ENCODE measurements around the gene BACH2.

The BACH2 gene

GRCh38 chr6:90177544-90178383 is 118.9 kb downstream of the BACH2 start:
- Mint-ChIP-seq H3K27me3 (ENCODE audit: low read depth, poor library complexity) (peaks cover 10% of the 10 kb centered on the region), H3K4me1 (peaks cover 6% of the 10 kb centered on the region), H3K4me3 (no peak overlapping the region), H3K27ac (no peak overlapping the region), H3K36me3 (ENCODE audit: low read depth) (peaks cover 16% of the 10 kb centered on the region), H3K9me3 (peaks cover 16% of the 10 kb centered on the region)
- no peak for DNase-seq
- TF ChIP-seq, protein P1, sequence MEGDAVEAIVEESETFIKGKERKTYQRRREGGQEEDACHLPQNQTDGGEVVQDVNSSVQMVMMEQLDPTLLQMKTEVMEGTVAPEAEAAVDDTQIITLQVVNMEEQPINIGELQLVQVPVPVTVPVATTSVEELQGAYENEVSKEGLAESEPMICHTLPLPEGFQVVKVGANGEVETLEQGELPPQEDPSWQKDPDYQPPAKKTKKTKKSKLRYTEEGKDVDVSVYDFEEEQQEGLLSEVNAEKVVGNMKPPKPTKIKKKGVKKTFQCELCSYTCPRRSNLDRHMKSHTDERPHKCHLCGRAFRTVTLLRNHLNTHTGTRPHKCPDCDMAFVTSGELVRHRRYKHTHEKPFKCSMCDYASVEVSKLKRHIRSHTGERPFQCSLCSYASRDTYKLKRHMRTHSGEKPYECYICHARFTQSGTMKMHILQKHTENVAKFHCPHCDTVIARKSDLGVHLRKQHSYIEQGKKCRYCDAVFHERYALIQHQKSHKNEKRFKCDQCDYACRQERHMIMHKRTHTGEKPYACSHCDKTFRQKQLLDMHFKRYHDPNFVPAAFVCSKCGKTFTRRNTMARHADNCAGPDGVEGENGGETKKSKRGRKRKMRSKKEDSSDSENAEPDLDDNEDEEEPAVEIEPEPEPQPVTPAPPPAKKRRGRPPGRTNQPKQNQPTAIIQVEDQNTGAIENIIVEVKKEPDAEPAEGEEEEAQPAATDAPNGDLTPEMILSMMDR (IDR thresholded peaks at IDR 0.05) = no peak

DNA sequence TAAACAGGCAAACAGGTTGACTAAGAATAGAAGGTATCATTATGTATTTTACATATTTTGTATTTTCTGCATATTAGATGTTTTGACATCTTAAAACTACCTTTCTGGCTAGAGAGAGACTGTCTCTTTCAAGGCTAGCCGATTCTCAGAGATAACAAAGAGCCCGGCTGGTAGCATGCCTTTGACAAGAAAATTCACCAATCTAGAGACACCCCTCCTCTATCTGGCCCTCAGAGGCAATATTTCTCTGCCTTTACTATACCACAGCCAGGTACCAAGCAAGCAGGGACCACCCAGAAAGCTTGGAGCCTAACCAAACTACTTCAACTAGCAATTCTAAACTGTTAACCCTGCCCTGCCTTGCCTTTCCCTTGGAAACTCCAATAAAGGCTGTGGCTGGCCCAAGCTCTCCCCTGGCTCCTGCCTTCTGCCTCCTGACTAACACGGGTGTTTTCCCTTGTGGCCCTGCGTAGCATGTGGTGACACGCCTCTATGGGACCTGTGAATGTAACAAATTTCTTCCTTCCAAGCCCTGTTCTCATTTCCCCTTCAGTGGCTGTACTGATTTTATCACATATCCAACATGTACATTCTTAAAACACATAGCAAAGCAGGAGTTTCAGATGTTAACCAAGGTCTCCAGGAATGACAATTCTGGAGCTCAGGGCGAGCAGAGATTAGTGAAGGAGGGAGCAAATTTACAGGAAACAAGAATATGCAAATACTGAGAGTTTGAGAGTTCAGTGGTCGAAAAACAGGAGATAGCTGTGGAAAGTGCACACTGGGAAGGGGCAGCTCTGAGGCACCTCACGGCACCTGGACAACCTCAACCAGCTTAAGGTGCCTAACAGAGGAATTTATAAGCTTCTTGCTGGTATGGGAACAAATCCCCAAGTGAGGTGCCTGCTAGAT is 120.8 kb downstream of the BACH2 start:
- no peak for DNase-seq
- Mint-ChIP-seq H3K9me3 (peaks cover 27% of the 10 kb centered on the region), H3K4me1 (peaks cover 6% of the 10 kb centered on the region), H3K4me3 (no peak overlapping the region), H3K27me3 (ENCODE audit: low read depth, poor library complexity) (peaks cover 10% of the 10 kb centered on the region), H3K36me3 (ENCODE audit: low read depth) (peaks cover 19% of the 10 kb centered on the region), H3K27ac (no peak overlapping the region)
- TF ChIP-seq, protein P1 (IDR thresholded peaks at IDR 0.05) = no peak

GRCh38 chr6:90173262-90173925 is 123.2 kb downstream of the BACH2 start:
- Mint-ChIP-seq H3K4me1 (peaks cover 18% of the 10 kb centered on the region), H3K36me3 (ENCODE audit: low read depth) (peaks cover 18% of the 10 kb centered on the region), H3K27me3 (ENCODE audit: low read depth, poor library complexity) (peaks cover 10% of the 10 kb centered on the region), H3K4me3 (no peak overlapping the region), H3K27ac (no peak overlapping the region), H3K9me3 (peaks cover 27% of the 10 kb centered on the region)
- TF ChIP-seq, protein P1 (IDR thresholded peaks at IDR 0.05) = no peak
- DNase-seq = no peak

GRCh38 chr6:90170601-90171000 is 126.0 kb downstream of the BACH2 start:
- H3K4me1 Mint-ChIP-seq = peaks cover 13% of the 10 kb centered on the region
- no peak for DNase-seq
- peaks cover 18% of the 10 kb centered on the region for H3K36me3 Mint-ChIP-seq (ENCODE audit: low read depth)
- H3K4me3 Mint-ChIP-seq = no peak overlapping the region
- TF ChIP-seq, protein P1 (IDR thresholded peaks at IDR 0.05) = no peak
- H3K9me3 Mint-ChIP-seq = peaks cover 27% of the 10 kb centered on the region
- H3K27ac Mint-ChIP-seq = no peak overlapping the region
- H3K27me3 Mint-ChIP-seq (ENCODE audit: low read depth, poor library complexity) = peaks cover 4% of the 10 kb centered on the region

GRCh38 chr6:90169374-90169773 is 127.3 kb downstream of the BACH2 start:
- no peak for DNase-seq
- TF ChIP-seq, protein P1 (IDR thresholded peaks at IDR 0.05) = no peak
- peaks cover 13% of the 10 kb centered on the region for H3K4me1 Mint-ChIP-seq
- no peak overlapping the region for H3K4me3 Mint-ChIP-seq
- H3K9me3 Mint-ChIP-seq = peaks cover 27% of the 10 kb centered on the region
- no peaks in the 10 kb centered on the region for H3K27me3 Mint-ChIP-seq (ENCODE audit: low read depth, poor library complexity)
- H3K36me3 Mint-ChIP-seq (ENCODE audit: low read depth) = peaks cover 18% of the 10 kb centered on the region
- H3K27ac Mint-ChIP-seq = no peak overlapping the region

Measured in nephron progenitor cell (in vitro differentiated cells).